ENCODE results near the gene NOL3.

DNA sequence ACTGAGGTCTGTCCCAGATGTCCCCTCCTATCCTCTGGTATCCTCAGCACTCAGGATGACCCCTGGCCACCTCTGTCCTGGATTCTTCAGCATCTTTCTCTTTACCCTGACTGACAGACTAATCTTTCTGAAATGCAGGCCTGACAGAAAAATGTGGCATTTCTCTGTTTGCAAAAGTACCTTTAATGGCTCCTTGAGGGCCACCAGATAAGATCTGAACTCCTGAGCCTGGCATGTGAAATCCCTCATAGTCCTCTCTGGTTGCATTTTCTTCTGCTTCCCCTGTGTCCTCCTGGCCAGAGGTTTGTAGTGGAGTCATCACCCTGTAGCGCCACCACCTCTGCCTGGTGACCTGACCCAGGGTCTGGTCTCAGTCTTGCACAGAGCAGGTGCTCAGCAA is 26.5 kb downstream of the NOL3 start:
- TF ChIP-seq, protein P1, sequence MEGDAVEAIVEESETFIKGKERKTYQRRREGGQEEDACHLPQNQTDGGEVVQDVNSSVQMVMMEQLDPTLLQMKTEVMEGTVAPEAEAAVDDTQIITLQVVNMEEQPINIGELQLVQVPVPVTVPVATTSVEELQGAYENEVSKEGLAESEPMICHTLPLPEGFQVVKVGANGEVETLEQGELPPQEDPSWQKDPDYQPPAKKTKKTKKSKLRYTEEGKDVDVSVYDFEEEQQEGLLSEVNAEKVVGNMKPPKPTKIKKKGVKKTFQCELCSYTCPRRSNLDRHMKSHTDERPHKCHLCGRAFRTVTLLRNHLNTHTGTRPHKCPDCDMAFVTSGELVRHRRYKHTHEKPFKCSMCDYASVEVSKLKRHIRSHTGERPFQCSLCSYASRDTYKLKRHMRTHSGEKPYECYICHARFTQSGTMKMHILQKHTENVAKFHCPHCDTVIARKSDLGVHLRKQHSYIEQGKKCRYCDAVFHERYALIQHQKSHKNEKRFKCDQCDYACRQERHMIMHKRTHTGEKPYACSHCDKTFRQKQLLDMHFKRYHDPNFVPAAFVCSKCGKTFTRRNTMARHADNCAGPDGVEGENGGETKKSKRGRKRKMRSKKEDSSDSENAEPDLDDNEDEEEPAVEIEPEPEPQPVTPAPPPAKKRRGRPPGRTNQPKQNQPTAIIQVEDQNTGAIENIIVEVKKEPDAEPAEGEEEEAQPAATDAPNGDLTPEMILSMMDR (conservative IDR thresholded peaks at IDR 0.05), result no peak
- TF ChIP-seq EZH2 (IDR thresholded peaks at IDR 0.05; ENCODE audit: low read depth), result no peak

All from PC-9 (cell line).